ENCODE measurements around the gene CKMT1A. TPM values are rescaled to one million over a fixed set of nuclear protein-coding genes. Genes with fewer than 3 reads are reported as not detected.
"Not testable (repeated sequence)": the region's sequence is repeated elsewhere in the genome, so short reads cannot be mapped to it uniquely, and the experiment has no call there.

Gene CKMT1A
- polyA plus RNA-seq (ENCODE audit: insufficient read length) = not detected

DNA sequence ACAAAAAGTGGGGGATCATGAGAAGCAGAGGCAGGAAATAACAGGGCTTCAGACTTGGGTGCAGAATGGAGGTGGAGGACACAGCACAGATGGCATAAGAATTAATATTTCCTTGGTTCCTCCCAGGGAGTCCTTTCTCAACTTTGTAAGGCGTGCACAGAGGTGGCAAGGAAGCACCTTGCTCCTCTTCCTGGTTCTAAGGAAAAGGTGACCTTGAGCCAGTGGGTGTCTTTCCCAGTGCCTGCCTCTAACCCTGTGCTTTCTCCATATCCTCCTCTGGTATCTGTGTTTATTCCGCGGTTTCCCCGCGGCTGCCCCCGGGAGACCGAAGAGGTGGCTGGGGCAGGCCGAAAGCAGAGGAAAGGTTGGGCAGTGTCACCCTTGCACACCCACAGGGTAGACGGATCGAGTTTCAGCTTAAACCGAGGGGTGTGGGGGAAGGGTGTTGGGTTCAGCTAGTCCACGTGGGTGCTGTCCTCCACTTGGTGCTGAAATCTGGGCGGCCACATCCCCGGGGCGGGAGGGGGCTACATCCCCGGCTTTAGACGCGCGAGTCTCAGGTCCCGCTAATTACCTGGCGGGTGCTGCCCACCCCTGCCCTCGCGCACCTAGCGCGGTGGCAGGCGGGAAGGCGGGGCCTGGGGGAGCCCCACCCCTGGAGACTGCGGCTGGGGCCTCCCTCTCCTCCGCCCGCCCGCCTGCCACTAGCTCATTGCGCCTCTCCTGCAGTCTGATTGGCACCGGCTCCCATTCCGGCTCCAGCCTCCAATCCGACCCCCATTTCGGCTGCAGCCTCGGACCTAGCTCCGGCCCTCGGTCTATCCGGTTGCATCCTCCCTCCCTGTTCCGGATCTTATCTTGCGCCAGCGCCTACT lies at the start of gene CKMT1A:
Gene CKMT1A (plus strand): TSS at position 712 of the 875 bp plus-strand sequence. CDS start 192 bp downstream, outside the sequence.
- not testable (repeated sequence) for DNase-seq (ENCODE audit: low read depth)

DNA sequence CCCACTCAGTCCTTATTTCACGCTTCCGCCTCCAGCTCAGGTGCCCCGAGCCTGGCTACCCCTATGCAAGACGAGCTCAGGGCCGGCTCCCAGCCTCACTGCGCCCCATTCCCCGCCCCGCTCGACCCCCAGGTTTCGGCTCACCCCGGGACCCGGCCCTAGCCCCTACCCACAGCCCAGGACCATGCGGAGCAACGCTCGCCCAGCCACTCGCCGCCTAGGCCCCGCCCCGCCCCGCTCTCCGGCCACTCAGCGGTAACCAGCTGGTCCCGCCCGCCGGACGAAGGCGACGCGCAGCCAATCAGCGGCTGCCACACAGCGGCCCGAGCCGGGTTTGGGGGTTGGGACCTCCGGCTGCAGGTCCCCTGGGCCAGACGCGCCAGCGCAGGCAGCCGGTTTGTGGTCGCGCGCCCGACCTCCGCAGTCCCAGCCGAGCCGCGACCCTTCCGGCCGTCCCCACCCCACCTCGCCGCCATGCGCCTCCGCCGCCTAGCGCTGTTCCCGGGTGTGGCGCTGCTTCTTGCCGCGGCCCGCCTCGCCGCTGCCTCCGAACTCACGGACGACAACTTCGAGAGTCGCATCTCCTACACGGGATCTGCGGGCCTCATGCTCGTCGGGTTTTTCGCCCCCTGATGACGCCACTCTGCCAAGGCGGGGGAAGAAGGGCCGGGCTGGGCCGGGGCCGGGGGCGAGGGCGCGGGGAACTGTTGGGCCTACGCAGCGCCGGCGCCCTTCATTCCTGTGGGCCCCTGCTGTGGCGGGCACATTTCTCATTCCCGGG lies 44.8 kb upstream of the CKMT1A start, which contains the start of gene CATSPER2:
Gene CATSPER2 (minus strand): TSS at position 196 of the 781 bp plus-strand sequence. CDS start 783 bp downstream, outside the sequence.
- DNase-seq (ENCODE audit: low read depth) = no peak

DNA sequence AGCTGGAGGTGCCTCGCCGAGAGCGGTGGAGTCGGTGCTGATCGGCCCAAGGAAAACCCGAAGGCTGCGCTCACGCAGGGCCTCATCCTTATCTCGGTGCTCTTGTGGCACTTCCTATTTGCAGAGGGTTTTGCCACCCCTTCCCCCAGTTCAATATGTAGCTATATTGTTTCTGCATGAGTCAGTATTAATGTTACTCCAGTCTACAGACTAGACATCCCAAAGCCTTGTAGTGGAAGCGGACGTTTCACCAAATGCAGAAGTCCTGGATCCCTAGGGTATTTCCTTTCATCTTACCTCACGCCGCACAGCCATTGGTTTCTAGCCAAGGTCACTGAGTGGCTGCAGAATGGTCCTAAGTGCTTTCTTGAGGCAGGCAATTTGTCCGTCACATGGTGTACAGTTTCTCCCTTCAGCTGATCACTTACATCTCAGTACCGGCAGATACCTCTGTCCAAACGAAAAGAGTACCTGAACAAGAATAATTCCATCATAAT lies 44.2 kb upstream of the CKMT1A start:
- DNase-seq (ENCODE audit: low read depth) = not testable (repeated sequence)

DNA sequence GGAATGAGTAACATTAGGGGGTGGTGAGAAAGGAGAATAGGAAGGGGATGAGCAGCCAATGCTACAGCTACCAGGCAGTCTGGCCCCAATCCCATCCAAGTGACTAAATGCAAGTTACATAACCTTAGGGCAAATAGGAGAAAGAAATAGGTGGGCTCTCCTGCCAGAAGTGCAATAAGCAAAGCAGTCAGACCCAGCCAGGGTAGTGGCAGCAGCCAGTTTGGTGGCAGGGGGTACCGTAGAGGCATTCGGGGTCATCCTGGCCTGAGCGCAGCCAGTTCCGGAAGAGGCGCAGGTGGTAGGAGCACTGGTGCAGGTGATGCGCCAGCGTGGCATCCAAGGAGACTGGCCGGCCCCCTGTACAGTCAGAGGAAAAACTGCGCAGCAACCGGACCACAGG lies 33.9 kb upstream of the CKMT1A start:
- DNase-seq (ENCODE audit: low read depth) = not testable (repeated sequence)

DNA sequence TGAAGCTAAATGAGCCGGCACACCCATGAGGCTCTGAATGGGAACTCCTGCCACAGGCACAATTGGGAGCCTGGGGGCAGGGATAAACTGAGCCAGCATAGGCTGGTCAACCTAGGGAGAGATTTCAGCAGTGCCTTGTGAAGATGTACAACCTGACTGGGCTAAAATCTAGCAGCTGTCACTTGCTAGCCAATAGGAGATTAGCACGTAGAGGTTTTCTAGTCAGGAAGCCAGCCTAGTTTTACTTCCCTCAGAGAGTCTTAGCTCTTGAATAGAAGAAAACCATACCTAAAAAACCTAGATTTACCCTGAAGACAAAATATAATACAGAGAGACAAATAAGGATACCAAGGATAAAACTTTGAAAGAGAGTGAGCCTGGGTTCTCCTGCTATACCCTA lies 31.4 kb upstream of the CKMT1A start:
- not testable (repeated sequence) for DNase-seq (ENCODE audit: low read depth)

DNA sequence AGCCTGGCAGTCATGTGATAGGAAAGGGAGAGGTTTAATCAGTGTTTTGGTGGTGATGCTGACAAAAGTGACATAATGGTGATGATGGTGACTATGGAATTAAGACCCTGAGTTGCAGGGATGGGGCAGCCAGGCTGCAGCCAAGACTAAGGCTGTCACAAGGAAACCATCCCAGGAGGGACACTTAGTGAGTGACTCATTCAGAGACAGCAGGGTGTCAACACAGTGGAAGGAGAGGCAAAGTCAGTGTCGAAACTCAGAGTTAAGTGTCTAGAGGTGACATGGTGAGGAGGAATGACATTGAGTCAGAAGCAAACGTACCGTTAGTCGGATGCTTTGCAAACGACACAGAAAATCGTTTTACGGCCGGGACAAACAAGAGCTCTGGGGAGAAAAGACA lies 30.3 kb upstream of the CKMT1A start:
- DNase-seq (ENCODE audit: low read depth) = not testable (repeated sequence)

DNA sequence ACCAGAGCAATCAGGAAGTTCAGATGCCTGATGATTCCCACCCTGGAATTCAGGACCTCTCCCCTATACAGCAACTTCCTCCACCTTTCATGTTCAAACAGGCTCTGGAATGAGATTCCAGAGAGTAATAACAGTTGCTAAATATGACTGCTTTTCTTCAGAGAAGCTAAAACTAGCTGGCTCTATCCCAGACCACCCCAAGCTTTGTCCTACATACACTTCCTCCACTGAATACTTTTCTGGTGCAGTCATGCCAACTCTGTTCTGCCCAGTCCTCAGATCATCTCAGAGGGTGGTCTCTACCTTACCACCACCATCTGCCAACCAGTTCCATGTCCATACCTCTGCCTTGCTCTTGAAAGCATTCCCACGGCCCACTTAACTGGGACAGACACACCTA lies 27.5 kb upstream of the CKMT1A start:
- DNase-seq (ENCODE audit: low read depth) = not testable (repeated sequence)

DNA sequence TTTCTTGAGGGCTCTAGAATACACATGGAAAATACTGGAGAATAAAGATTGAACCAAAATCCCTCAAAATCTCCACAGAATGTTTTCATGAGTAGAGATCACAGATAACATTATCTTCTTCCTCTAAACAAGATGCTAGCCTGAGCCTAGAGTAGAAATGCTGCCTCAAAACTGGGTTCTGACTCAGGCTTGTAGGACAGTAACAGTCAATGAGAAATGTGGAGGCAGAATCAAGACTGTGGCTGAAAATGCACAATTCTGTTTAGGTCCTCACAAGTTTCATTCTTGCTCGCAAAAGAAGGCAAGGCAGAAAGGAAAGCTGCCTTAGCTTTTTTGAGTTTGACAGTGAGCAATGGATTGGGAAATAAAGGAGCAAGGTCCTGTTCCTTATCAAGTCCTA lies 19.5 kb upstream of the CKMT1A start:
- not testable (repeated sequence) for DNase-seq (ENCODE audit: low read depth)

DNA sequence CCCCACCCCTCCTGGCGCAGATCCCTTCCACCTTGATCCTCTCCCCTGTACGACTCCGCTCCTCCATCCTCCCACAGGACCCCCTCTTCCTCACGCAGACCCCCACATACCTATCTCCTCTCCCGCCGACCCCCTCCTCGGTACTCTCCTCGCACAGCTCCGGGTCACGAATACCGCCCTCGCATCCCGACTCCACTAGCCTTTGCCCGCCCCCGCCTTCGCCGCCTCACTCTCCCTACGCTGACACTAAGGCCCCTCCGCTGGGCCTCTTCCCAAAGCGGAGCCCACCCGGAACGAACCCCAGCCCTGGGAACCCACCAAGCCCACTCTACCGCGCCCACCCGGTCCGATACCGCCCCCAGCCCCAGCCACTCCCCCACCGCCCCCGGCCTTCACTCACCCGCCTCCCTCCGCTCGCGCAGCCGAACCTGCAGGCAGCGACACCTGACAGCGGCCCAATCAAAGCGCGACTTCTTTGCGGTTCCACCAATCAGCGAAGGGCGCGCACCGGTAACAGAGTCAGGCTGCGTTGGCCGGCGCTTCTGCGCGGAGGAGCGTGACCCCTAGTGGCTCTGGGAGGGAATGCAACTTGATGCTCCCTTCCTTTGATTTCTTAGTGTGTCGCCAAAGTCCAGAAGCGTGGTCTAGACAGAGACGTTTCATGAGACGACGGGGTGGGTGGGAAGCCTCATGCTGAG lies 3.9 kb upstream of the CKMT1A start:
- DNase-seq (ENCODE audit: low read depth) = not testable (repeated sequence)

DNA sequence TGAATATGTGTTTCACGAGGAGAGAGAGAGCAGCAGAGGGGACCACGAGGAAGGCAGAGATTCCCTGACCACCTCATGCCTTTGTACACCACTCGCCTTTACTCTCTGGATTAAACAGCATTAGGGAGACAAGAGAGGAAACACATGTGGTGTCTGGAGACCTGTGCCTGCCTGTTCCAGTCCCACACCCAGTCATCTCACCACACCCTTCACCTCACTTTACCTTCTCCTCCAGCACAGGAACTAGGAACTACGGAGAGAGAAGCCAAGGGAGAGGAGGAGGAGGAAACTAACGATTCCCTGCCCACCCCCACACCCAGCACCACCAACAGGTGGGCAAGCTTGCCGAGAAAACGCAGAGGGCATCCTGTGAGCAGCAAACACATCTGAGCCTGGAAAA lies 980 bp upstream of the CKMT1A start:
- not testable (repeated sequence) for DNase-seq (ENCODE audit: low read depth)

DNA sequence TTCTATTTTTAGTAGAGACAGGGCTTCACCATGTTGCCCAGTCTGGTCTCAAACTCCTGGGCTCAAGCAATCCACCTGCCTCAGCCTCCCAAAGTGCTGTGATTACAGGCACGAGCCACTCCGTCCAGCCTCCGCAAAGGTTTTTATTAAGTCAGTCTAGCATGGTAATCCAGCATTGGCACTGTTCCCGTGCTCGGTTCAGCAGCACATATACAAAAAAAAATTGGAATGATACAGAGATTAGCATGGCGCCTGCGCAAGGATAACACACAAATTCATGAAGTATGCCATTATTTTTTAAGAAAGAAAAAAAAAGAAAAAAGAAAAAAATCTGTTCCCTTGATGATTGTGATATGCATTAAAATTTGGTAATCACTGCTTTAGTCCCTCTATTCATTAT lies 8.5 kb downstream of the CKMT1A start:
- no peak for DNase-seq (ENCODE audit: low read depth)

DNA sequence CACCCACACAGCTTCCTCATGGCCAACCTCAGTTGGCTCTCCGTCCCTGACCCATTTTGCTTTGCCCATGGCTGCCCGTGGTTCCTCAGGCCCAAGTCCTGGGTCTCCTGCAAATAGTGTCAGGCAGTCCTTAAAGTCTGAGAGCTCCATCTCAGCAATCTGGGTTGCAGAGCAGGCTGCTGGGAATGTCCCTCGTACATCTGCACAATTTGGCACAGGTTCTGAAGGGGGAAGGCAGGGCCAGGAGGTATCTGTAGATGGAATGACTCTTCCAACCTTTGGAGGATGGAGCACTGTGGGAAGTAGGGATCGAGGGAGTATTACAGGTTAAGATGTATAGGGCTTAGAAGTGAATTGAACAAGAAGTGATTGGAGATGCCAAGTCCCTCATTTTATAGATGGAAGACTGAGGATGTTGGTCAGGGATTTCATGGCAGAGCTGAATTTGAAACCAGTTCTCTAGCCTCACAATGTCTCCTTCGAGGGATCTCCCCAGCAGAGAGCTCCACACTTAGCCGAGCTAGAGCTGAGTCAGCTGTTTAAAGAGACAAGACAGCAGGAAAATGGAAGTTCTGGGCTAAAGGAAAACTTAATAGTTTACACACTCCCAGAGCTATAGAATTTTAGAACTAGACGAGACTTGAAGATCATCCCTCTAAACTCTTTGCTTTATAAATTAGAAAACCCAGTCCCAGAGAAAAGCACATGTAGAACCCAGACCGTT lies 9.2 kb downstream of the CKMT1A start:
- no peak for DNase-seq (ENCODE audit: low read depth)

DNA sequence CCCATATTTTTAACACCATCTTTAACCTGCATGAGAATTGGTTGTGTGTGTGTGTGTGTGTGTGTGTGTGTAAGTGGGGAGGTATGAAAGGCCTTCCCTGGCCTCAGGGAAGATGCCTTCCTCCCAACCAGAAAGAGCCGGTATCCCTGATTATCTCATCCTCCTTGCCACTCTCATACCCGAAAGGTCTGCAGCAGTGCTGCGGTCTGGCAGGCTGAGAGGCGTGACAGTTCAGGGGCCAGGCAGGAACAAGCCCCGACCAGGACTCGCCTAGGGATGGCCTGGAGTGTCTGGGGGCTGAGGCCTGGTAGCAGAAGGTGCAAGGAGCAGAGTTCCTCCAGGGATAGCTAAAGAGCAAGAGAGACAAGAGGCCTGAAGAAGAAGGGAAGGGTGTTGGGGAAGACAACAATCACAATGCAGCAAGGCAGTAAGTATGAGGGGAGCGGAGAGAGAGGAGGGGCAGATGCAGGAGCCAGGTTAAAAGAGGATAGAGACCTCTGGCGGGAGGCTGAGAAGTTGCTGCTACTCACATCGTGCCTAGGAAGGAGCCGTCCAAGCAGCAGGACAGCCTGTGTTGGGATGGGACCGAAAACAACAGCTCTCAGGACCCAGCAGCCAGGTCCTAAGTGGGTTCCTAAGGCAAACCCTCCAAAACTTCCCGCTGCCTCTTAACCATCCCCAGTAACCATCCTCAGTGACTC lies 16.9 kb downstream of the CKMT1A start:
- DNase-seq (ENCODE audit: low read depth) = not testable (repeated sequence)

DNA sequence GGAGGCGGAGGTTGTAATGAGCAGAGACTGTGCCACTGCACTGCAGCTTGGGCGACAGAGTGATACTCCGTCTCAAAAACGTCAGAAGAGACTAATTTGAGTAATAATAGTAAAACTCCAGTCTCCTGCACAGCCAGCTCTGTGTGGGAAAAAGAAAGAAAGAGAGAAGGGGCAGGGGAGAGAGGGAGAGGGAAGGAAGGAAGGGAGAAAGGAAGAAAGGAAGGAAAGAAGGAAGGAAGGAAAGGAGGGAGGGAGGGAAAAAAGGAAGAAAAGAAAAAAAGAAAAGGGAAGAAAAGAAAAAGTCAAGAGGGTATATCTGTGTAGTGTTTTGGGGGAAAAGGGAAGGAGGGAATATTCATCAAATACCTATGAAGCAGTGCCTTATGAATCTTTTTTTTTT lies 29.5 kb downstream of the CKMT1A start:
- no peak for DNase-seq (ENCODE audit: low read depth)

DNA sequence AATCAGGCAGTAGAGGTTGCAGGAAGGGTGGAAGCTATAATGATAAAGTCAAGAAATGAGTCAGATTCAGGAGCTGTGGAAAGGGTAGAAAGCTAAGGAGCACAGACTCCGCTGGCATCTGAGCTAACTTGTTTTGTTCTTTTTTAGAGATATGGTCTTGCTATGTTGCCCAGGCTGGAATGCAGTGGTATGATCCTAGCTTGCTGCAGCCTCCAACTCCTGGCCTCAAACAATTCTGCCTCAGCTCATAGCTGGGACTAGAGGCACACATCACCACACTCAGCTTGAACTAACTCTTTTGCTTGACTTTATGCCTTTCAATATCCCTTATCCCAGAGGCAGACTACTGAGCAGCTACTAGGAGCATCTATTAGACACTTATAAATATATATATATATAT lies 32.6 kb downstream of the CKMT1A start:
- DNase-seq (ENCODE audit: low read depth) = not testable (repeated sequence)

DNA sequence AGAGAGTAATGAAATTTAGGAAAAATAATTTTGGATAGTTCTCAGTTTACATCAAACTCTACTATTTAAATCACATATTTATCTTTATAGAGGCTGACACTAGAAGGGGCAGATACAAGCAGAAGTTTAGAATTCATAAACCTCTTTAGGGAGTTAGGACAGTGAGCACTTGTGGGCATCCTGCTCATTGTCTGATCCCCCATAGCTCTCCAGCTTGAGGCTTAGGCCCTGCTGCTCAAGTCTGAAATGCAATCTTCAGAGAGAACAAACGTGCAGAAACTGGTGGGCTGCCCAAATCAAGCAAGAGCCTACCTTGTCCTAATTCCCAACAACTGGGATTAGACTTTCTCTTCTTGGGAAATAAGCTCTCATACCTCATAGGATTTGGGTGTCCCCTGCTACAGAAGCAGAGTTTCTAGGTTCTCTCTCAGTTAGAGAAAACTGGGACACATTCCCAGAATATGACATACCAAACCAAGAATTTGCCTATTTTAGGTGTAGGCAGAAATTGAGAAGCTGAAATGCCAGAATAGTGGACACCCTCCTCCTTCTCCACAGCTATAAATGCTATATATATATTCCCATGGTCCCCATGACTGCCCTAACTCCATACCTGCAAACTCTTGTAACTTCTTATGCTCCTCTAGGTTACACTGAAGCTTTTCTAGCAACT lies 34.5 kb downstream of the CKMT1A start:
- DNase-seq (ENCODE audit: low read depth) = not testable (repeated sequence)

DNA sequence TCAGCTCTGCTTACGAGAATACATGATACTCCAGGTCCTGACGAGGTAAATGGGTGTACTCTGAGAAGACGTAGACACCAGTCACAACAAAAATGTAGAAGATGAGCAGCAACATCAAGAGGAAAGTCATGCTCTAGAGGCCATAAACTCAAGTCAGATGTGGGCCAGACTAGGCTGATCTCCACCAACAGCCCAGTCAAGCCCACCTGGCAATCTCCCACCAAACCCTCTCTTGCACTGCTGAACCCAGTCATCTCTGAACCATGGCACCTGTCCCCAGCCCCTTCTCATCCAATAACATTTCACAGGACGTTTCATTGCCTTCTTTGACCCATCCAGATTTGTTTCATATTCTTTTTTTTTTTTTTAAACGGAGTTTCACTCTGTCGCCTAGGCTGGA lies 41.8 kb downstream of the CKMT1A start:
- DNase-seq (ENCODE audit: low read depth) = no peak

DNA sequence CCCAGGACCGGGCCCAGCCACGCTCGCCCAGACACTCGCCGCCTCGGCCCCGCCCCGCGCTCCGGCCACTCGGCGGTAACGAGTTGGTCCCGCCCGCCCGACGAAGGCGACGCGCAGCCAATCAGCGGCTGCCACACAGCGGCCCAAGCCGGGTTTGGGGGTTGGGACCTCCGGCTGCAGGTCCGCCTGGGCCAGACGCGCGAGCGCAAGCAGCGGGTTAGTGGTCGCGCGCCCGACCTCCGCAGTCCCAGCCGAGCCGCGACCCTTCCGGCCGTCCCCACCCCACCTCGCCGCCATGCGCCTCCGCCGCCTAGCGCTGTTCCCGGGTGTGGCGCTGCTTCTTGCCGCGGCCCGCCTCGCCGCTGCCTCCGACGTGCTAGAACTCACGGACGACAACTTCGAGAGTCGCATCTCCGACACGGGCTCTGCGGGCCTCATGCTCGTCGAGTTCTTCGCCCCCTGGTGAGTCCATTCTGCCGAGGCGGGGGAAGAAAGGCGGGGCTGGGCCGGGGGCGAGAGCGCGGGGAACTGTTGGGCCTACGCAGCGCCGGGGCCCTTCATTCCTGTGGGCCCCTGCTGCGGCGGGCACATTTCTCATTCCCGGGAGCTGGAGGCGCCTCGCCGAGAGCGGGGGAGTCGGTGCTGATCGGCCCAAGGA lies 52.7 kb downstream of the CKMT1A start, which contains the start of gene PDIA3:
Gene PDIA3 (plus strand): TSS at position 194 of the 658 bp plus-strand sequence. CDS start 102 bp downstream, at position 296.
- DNase-seq (ENCODE audit: low read depth) = peak; percentile 62

DNA sequence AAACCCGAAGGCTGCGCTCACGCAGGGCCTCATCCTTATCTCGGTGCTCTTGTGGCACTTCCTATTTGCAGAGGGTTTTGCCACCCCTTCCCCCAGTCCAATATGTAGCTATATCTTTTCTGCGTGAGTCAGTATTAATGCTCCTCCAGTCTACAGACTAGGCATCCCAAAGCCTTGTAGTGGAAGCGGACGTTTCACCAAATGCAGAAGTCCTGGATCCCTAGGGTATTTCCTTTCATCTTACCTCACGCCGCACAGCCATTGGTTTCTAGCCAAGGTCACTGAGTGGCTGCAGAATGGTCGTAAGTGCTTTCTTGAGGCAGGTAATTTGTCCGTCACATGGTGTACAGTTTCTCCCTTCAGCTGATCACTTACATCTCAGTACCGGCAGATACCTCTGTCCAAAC lies 53.2 kb downstream of the CKMT1A start:
- DNase-seq (ENCODE audit: low read depth) = not testable (repeated sequence)

All from forelimb muscle (tissue), 1 donor.